ENCODE results near the gene LYZ.
"Not testable (repeated sequence)": the region's sequence is repeated elsewhere in the genome, so short reads cannot be mapped to it uniquely, and the experiment has no call there.

The LYZ gene

GRCh38 chr12:69348162-69348938, at the start of gene LYZ:
Gene LYZ (plus strand): TSS chr12:69348381. CDS start chr12:69348409, 28 bp downstream.
- Histone ChIP-seq H3K36me3 (ENCODE audit: control insufficient read depth, insufficient read depth, low read length) (no peaks in the 10 kb centered on the region), H3K9ac (ENCODE audit: low read length) (peak within 1 kb of the TSS; percentile 92), H3K27me3 (ENCODE audit: control insufficient read depth, insufficient read depth, low read length) (no peaks in the 10 kb centered on the region), H3K4me1 (ENCODE audit: control insufficient read depth, insufficient read depth, low read length) (peaks cover 35% of the 10 kb centered on the region), H3K4me3 (ENCODE audit: low read length) (peak within 1 kb of the TSS; percentile 31), H3K9me3 (ENCODE audit: control insufficient read depth, low read length) (no peaks in the 10 kb centered on the region)

GRCh38 chr12:69298947-69299346, 49.2 kb upstream of the LYZ start:
- no peak overlapping the region for H3K9ac ChIP-seq (ENCODE audit: low read length)
- H3K4me1 ChIP-seq (ENCODE audit: control insufficient read depth, insufficient read depth, low read length) = peaks cover 6% of the 10 kb centered on the region
- H3K27me3 ChIP-seq (ENCODE audit: control insufficient read depth, insufficient read depth, low read length) = no peaks in the 10 kb centered on the region
- no peak overlapping the region for H3K4me3 ChIP-seq (ENCODE audit: low read length)
- no peaks in the 10 kb centered on the region for H3K36me3 ChIP-seq (ENCODE audit: control insufficient read depth, insufficient read depth, low read length)
- H3K9me3 ChIP-seq (ENCODE audit: control insufficient read depth, low read length) = no peaks in the 10 kb centered on the region

GRCh38 chr12:69304284-69304683, 43.9 kb upstream of the LYZ start:
- H3K4me1 ChIP-seq (ENCODE audit: control insufficient read depth, insufficient read depth, low read length) = peaks cover 6% of the 10 kb centered on the region
- no peaks in the 10 kb centered on the region for H3K27me3 ChIP-seq (ENCODE audit: control insufficient read depth, insufficient read depth, low read length)
- H3K9me3 ChIP-seq (ENCODE audit: control insufficient read depth, low read length) = no peaks in the 10 kb centered on the region
- no peak overlapping the region for H3K9ac ChIP-seq (ENCODE audit: low read length)
- H3K36me3 ChIP-seq (ENCODE audit: control insufficient read depth, insufficient read depth, low read length) = no peaks in the 10 kb centered on the region
- no peak overlapping the region for H3K4me3 ChIP-seq (ENCODE audit: low read length)

- Histone ChIP-seq H3K4me1 (ENCODE audit: control insufficient read depth, insufficient read depth, low read length) (no peaks in the 10 kb centered on the region), H3K27me3 (ENCODE audit: control insufficient read depth, insufficient read depth, low read length) (no peaks in the 10 kb centered on the region), H3K9me3 (ENCODE audit: control insufficient read depth, low read length) (no peaks in the 10 kb centered on the region), H3K9ac (ENCODE audit: low read length) (no peak overlapping the region), H3K36me3 (ENCODE audit: control insufficient read depth, insufficient read depth, low read length) (no peaks in the 10 kb centered on the region), H3K4me3 (ENCODE audit: low read length) (no peak overlapping the region)
These were observed 38.7 kb upstream of the LYZ start for GRCh38 chr12:69309461-69309860.

GRCh38 chr12:69313209-69313608, 35.0 kb upstream of the LYZ start:
- no peaks in the 10 kb centered on the region for H3K36me3 ChIP-seq (ENCODE audit: control insufficient read depth, insufficient read depth, low read length)
- no peak overlapping the region for H3K9ac ChIP-seq (ENCODE audit: low read length)
- H3K4me3 ChIP-seq (ENCODE audit: low read length) = no peak overlapping the region
- no peaks in the 10 kb centered on the region for H3K9me3 ChIP-seq (ENCODE audit: control insufficient read depth, low read length)
- no peaks in the 10 kb centered on the region for H3K4me1 ChIP-seq (ENCODE audit: control insufficient read depth, insufficient read depth, low read length)
- H3K27me3 ChIP-seq (ENCODE audit: control insufficient read depth, insufficient read depth, low read length) = no peaks in the 10 kb centered on the region

- not testable (repeated sequence) for H3K9ac ChIP-seq (ENCODE audit: low read length); H3K36me3 ChIP-seq (ENCODE audit: control insufficient read depth, insufficient read depth, low read length); H3K27me3 ChIP-seq (ENCODE audit: control insufficient read depth, insufficient read depth, low read length); H3K4me3 ChIP-seq (ENCODE audit: low read length); H3K9me3 ChIP-seq (ENCODE audit: control insufficient read depth, low read length); H3K4me1 ChIP-seq (ENCODE audit: control insufficient read depth, insufficient read depth, low read length)
These were observed 31.4 kb upstream of the LYZ start for GRCh38 chr12:69316784-69317183.

- H3K36me3 ChIP-seq (ENCODE audit: control insufficient read depth, insufficient read depth, low read length); H3K4me3 ChIP-seq (ENCODE audit: low read length); H3K9me3 ChIP-seq (ENCODE audit: control insufficient read depth, low read length); H3K4me1 ChIP-seq (ENCODE audit: control insufficient read depth, insufficient read depth, low read length); H3K27me3 ChIP-seq (ENCODE audit: control insufficient read depth, insufficient read depth, low read length); H3K9ac ChIP-seq (ENCODE audit: low read length): not testable (repeated sequence)
These were observed 30.9 kb upstream of the LYZ start for GRCh38 chr12:69317233-69317632.

- H3K27me3 ChIP-seq (ENCODE audit: control insufficient read depth, insufficient read depth, low read length) = no peaks in the 10 kb centered on the region
- peaks cover 9% of the 10 kb centered on the region for H3K4me1 ChIP-seq (ENCODE audit: control insufficient read depth, insufficient read depth, low read length)
- H3K4me3 ChIP-seq (ENCODE audit: low read length) = no peak overlapping the region
- H3K9me3 ChIP-seq (ENCODE audit: control insufficient read depth, low read length) = no peaks in the 10 kb centered on the region
- H3K9ac ChIP-seq (ENCODE audit: low read length) = no peak overlapping the region
- peaks cover 4% of the 10 kb centered on the region for H3K36me3 ChIP-seq (ENCODE audit: control insufficient read depth, insufficient read depth, low read length)
These were observed 30.0 kb upstream of the LYZ start for GRCh38 chr12:69318225-69318624.

GRCh38 chr12:69321351-69321750, 26.8 kb upstream of the LYZ start:
- no peak overlapping the region for H3K4me3 ChIP-seq (ENCODE audit: low read length)
- H3K27me3 ChIP-seq (ENCODE audit: control insufficient read depth, insufficient read depth, low read length) = no peaks in the 10 kb centered on the region
- peaks cover 9% of the 10 kb centered on the region for H3K4me1 ChIP-seq (ENCODE audit: control insufficient read depth, insufficient read depth, low read length)
- H3K9me3 ChIP-seq (ENCODE audit: control insufficient read depth, low read length) = no peaks in the 10 kb centered on the region
- no peak overlapping the region for H3K9ac ChIP-seq (ENCODE audit: low read length)
- peaks cover 4% of the 10 kb centered on the region for H3K36me3 ChIP-seq (ENCODE audit: control insufficient read depth, insufficient read depth, low read length)

GRCh38 chr12:69324797-69325466, 23.2 kb upstream of the LYZ start:
- Histone ChIP-seq H3K36me3 (ENCODE audit: control insufficient read depth, insufficient read depth, low read length) (peaks cover 4% of the 10 kb centered on the region), H3K9me3 (ENCODE audit: control insufficient read depth, low read length) (no peaks in the 10 kb centered on the region), H3K4me1 (ENCODE audit: control insufficient read depth, insufficient read depth, low read length) (peaks cover 9% of the 10 kb centered on the region), H3K27me3 (ENCODE audit: control insufficient read depth, insufficient read depth, low read length) (no peaks in the 10 kb centered on the region), H3K9ac (ENCODE audit: low read length) (no peak overlapping the region), H3K4me3 (ENCODE audit: low read length) (no peak overlapping the region)

GRCh38 chr12:69328426-69328825, 19.8 kb upstream of the LYZ start:
- Histone ChIP-seq H3K9ac (ENCODE audit: low read length) (no peak overlapping the region), H3K36me3 (ENCODE audit: control insufficient read depth, insufficient read depth, low read length) (no peaks in the 10 kb centered on the region), H3K4me3 (ENCODE audit: low read length) (no peak overlapping the region), H3K27me3 (ENCODE audit: control insufficient read depth, insufficient read depth, low read length) (no peaks in the 10 kb centered on the region), H3K9me3 (ENCODE audit: control insufficient read depth, low read length) (no peaks in the 10 kb centered on the region), H3K4me1 (ENCODE audit: control insufficient read depth, insufficient read depth, low read length) (peaks cover 3% of the 10 kb centered on the region)

GRCh38 chr12:69329669-69330428, 18.3 kb upstream of the LYZ start:
- Histone ChIP-seq H3K4me3 (ENCODE audit: low read length) (no peak overlapping the region), H3K9me3 (ENCODE audit: control insufficient read depth, low read length) (no peaks in the 10 kb centered on the region), H3K27me3 (ENCODE audit: control insufficient read depth, insufficient read depth, low read length) (no peaks in the 10 kb centered on the region), H3K4me1 (ENCODE audit: control insufficient read depth, insufficient read depth, low read length) (peaks cover 3% of the 10 kb centered on the region), H3K36me3 (ENCODE audit: control insufficient read depth, insufficient read depth, low read length) (no peaks in the 10 kb centered on the region), H3K9ac (ENCODE audit: low read length) (peak overlapping the region; percentile 86)

Data from mucosa of stomach (tissue), 1 donor.